Measurements from ENCODE around the gene THRB.

GRCh38 chr3:24526640-24527212, 32.1 kb upstream of the THRB start:
- TF ChIP-seq POLR2A (IDR thresholded peaks at IDR 0.05) (no peak), CTCF (IDR thresholded peaks at IDR 0.05) (no peak)
